Fibroblast of villous mesenchyme (primary cell): ENCODE results near the gene LACRT. TPM values are rescaled to one million over a fixed set of nuclear protein-coding genes. Genes with fewer than 3 reads are reported as not detected.

Experiments
- DNase-seq: peaks from one replicate; pipeline ENCODE4 v3.0.0-alpha.2; 2010; ENCODE audit warnings: low read depth
- H3K4me3 ChIP-seq: 2 replicates; pipeline ENCODE4 v1.5.1; 2011; ENCODE audit warnings: low read depth, mild to moderate bottlenecking, low read length
- CTCF ChIP-seq: IDR thresholded peaks from 2 replicates; pipeline ENCODE4 v1.5.1; 2012; ENCODE audit warnings: low read depth, mild to moderate bottlenecking, low read length; ENCODE audit not compliant: insufficient read depth
- total RNA-seq: library from RNA; depleted of rRNA; stranded (reverse); fragments of >200 nt; gene quantifications from 2 replicates; pipeline ENCODE4 v1.2.3, GENCODE V29; 2012

LACRT gene
- total RNA-seq, 1 donor: not detected

- TF ChIP-seq CTCF: no peak
- no peak overlapping the region for H3K4me3 ChIP-seq
- DNase-seq: no peak
Measured at GRCh38 chr12:54663603-54664002, 28.9 kb upstream of the LACRT start.

- H3K4me3 ChIP-seq: no peak overlapping the region
- TF ChIP-seq CTCF: no peak
- DNase-seq: no peak
Measured at GRCh38 chr12:54662026-54662425, 27.3 kb upstream of the LACRT start.

GRCh38 chr12:54661048-54661447 lies 26.4 kb upstream of the LACRT start:
- no peak for TF ChIP-seq CTCF
- no peak overlapping the region for H3K4me3 ChIP-seq
- DNase-seq: no peak

GRCh38 chr12:54660320-54660962 lies 25.7 kb upstream of the LACRT start:
- H3K4me3 ChIP-seq: no peak overlapping the region
- no peak for DNase-seq
- no peak for TF ChIP-seq CTCF

- H3K4me3 ChIP-seq: no peak overlapping the region
- TF ChIP-seq CTCF: peak; percentile 68
- peak; percentile 62 for DNase-seq
Measured at GRCh38 chr12:54658306-54659264, 23.9 kb upstream of the LACRT start.

GRCh38 chr12:54657105-54657607 lies 22.5 kb upstream of the LACRT start:
- TF ChIP-seq CTCF: no peak
- DNase-seq: no peak
- no peak overlapping the region for H3K4me3 ChIP-seq
